ENCODE data around the gene ADCY10. TPM values are rescaled to one million over a fixed set of nuclear protein-coding genes. Genes with fewer than 3 reads are reported as not detected.

The ADCY10 gene
- polyA plus RNA-seq, 1 donor from 2014 or later = 0.09 TPM

- H2AFZ ChIP-seq (ENCODE audit: low read depth, low read length) = no peak overlapping the region
- H3K79me2 ChIP-seq (replicated peaks; ENCODE audit: insufficient read depth, low read length) = no peaks in the 10 kb centered on the region
- H3K9me2 ChIP-seq (ENCODE audit: insufficient read depth, low read length) = no peaks in the 10 kb centered on the region
- H3F3A ChIP-seq (ENCODE audit: insufficient read depth, low read length, poor library complexity, severe bottlenecking) = no peaks in the 10 kb centered on the region
- peaks cover 9% of the 10 kb centered on the region for H3K36me3 ChIP-seq (ENCODE audit: insufficient read depth, low read length)
- H3K27me3 ChIP-seq (ENCODE audit: insufficient read depth, low read depth, low read length) = no peaks in the 10 kb centered on the region
- H3K4me2 ChIP-seq (ENCODE audit: low read length) = no peak overlapping the region
- TF ChIP-seq EZH2 (IDR thresholded peaks at IDR 0.05; ENCODE audit: borderline replicate concordance, insufficient read depth, low read length, poor library complexity, severe bottlenecking) = no peak
- TF ChIP-seq, protein P1, sequence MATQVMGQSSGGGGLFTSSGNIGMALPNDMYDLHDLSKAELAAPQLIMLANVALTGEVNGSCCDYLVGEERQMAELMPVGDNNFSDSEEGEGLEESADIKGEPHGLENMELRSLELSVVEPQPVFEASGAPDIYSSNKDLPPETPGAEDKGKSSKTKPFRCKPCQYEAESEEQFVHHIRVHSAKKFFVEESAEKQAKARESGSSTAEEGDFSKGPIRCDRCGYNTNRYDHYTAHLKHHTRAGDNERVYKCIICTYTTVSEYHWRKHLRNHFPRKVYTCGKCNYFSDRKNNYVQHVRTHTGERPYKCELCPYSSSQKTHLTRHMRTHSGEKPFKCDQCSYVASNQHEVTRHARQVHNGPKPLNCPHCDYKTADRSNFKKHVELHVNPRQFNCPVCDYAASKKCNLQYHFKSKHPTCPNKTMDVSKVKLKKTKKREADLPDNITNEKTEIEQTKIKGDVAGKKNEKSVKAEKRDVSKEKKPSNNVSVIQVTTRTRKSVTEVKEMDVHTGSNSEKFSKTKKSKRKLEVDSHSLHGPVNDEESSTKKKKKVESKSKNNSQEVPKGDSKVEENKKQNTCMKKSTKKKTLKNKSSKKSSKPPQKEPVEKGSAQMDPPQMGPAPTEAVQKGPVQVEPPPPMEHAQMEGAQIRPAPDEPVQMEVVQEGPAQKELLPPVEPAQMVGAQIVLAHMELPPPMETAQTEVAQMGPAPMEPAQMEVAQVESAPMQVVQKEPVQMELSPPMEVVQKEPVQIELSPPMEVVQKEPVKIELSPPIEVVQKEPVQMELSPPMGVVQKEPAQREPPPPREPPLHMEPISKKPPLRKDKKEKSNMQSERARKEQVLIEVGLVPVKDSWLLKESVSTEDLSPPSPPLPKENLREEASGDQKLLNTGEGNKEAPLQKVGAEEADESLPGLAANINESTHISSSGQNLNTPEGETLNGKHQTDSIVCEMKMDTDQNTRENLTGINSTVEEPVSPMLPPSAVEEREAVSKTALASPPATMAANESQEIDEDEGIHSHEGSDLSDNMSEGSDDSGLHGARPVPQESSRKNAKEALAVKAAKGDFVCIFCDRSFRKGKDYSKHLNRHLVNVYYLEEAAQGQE (IDR thresholded peaks at IDR 0.05; ENCODE audit: borderline replicate concordance) = no peak
- no peak for TF ChIP-seq RAD21 (conservative IDR thresholded peaks at IDR 0.05)
- TF ChIP-seq, protein P2, sequence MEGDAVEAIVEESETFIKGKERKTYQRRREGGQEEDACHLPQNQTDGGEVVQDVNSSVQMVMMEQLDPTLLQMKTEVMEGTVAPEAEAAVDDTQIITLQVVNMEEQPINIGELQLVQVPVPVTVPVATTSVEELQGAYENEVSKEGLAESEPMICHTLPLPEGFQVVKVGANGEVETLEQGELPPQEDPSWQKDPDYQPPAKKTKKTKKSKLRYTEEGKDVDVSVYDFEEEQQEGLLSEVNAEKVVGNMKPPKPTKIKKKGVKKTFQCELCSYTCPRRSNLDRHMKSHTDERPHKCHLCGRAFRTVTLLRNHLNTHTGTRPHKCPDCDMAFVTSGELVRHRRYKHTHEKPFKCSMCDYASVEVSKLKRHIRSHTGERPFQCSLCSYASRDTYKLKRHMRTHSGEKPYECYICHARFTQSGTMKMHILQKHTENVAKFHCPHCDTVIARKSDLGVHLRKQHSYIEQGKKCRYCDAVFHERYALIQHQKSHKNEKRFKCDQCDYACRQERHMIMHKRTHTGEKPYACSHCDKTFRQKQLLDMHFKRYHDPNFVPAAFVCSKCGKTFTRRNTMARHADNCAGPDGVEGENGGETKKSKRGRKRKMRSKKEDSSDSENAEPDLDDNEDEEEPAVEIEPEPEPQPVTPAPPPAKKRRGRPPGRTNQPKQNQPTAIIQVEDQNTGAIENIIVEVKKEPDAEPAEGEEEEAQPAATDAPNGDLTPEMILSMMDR (IDR thresholded peaks at IDR 0.05; ENCODE audit: poor library complexity, severe bottlenecking) = no peak
- TF ChIP-seq TAF1 (IDR thresholded peaks at IDR 0.05; ENCODE audit: low read depth) = no peak
- TF ChIP-seq POLR2AphosphoS5 (IDR thresholded peaks at IDR 0.05) = no peak
- TF ChIP-seq SMC3 (conservative IDR thresholded peaks at IDR 0.05; ENCODE audit: poor library complexity) = no peak
- TF ChIP-seq EP300 (conservative IDR thresholded peaks at IDR 0.05; ENCODE audit: poor library complexity, severe bottlenecking) = no peak
- no peak for TF ChIP-seq MXI1 (conservative IDR thresholded peaks at IDR 0.05; ENCODE audit: poor library complexity, severe bottlenecking)
- peaks cover 6% of the 10 kb centered on the region for H3K9me3 ChIP-seq (ENCODE audit: low read length)
- H3K4me3 ChIP-seq (ENCODE audit: low read length) = no peak overlapping the region
- H4K20me1 ChIP-seq (ENCODE audit: insufficient read depth) = no peaks in the 10 kb centered on the region
- H3K27ac ChIP-seq (ENCODE audit: low read length) = no peak overlapping the region
- no peak overlapping the region for H3K9ac ChIP-seq (ENCODE audit: low read length)
Observed at GRCh38 chr1:167781558-167781957, 132.4 kb downstream of the ADCY10 start.

GRCh38 chr1:167777269-167777650, 136.7 kb downstream of the ADCY10 start:
- Histone ChIP-seq H3K4me2 (ENCODE audit: low read length) (no peak overlapping the region), H3K9ac (ENCODE audit: low read length) (no peak overlapping the region), H2AFZ (ENCODE audit: low read depth, low read length) (no peak overlapping the region), H3K27ac (ENCODE audit: low read length) (no peak overlapping the region), H3K9me2 (ENCODE audit: insufficient read depth, low read length) (no peaks in the 10 kb centered on the region), H3K9me3 (ENCODE audit: low read length) (peaks cover 6% of the 10 kb centered on the region), H4K20me1 (ENCODE audit: insufficient read depth) (no peaks in the 10 kb centered on the region), H3K79me2 (replicated peaks; ENCODE audit: insufficient read depth, low read length) (no peaks in the 10 kb centered on the region), H3K4me3 (ENCODE audit: low read length) (no peak overlapping the region), H3F3A (ENCODE audit: insufficient read depth, low read length, poor library complexity, severe bottlenecking) (no peaks in the 10 kb centered on the region), H3K36me3 (ENCODE audit: insufficient read depth, low read length) (peaks cover 3% of the 10 kb centered on the region), H3K27me3 (ENCODE audit: insufficient read depth, low read depth, low read length) (no peaks in the 10 kb centered on the region)
- TF ChIP-seq TAF1 (IDR thresholded peaks at IDR 0.05; ENCODE audit: low read depth) = no peak
- TF ChIP-seq EP300 (conservative IDR thresholded peaks at IDR 0.05; ENCODE audit: poor library complexity, severe bottlenecking) = no peak
- no peak for TF ChIP-seq SMC3 (conservative IDR thresholded peaks at IDR 0.05; ENCODE audit: poor library complexity)
- TF ChIP-seq RAD21 (conservative IDR thresholded peaks at IDR 0.05) = no peak
- TF ChIP-seq, protein P2 (IDR thresholded peaks at IDR 0.05; ENCODE audit: poor library complexity, severe bottlenecking) = no peak
- TF ChIP-seq MXI1 (conservative IDR thresholded peaks at IDR 0.05; ENCODE audit: poor library complexity, severe bottlenecking) = no peak
- TF ChIP-seq EZH2 (IDR thresholded peaks at IDR 0.05; ENCODE audit: borderline replicate concordance, insufficient read depth, low read length, poor library complexity, severe bottlenecking) = no peak
- no peak for TF ChIP-seq POLR2AphosphoS5 (IDR thresholded peaks at IDR 0.05)
- TF ChIP-seq, protein P1 (IDR thresholded peaks at IDR 0.05; ENCODE audit: borderline replicate concordance) = no peak

All from neural cell (in vitro differentiated cells).